Common myeloid progenitor, CD34-positive (primary cell): ENCODE results near the gene PPID. TPM values are rescaled to one million over a fixed set of nuclear protein-coding genes. Genes with fewer than 3 reads are reported as not detected.

Source experiments
- CTCF ChIA-PET: fragments of 350-600 bp; sonication (Branson Sonifier 250); formaldehyde crosslinking; loops from one replicate; lab custom pipeline; 2021; ENCODE audit warnings: antibody characterized with exemption; lab: Charles Lee
- POLR2A ChIA-PET: fragments of 350-600 bp; sonication (Branson Sonifier 250); formaldehyde crosslinking; loops from one replicate; lab custom pipeline; 2021; ENCODE audit warnings: antibody characterized with exemption; lab: Charles Lee
- DNase-seq, 3 donors: peaks; one replicate each; pipeline versions ENCODE4 v3.0.0 to v3.0.0-alpha.2; 2013
- H3K27ac ChIP-seq, 2 experiments: 1 replicate in 1 of 2; 2 replicates in 1 of 2; pipeline ENCODE4 v1.7.0; 2013; ENCODE audit warnings: inconsistent platforms in 2 of 2, low read length in 2 of 2, mild to moderate bottlenecking in 2 of 2, low read depth in 1 of 2, moderate library complexity in 1 of 2; ENCODE audit not compliant: severe bottlenecking in 2 of 2, insufficient read depth in 1 of 2, poor library complexity in 1 of 2
- H3K27me3 ChIP-seq, 5 experiments: replicated peaks in 2 of 5; 1 replicate in 3 of 5; 2 replicates in 2 of 5; pipeline versions ENCODE4 v1.6.1 to v1.7.0; 2013; ENCODE audit warnings: low read length in 4 of 5, mild to moderate bottlenecking in 2 of 5, moderate library complexity in 2 of 5, inconsistent platforms in 1 of 5; ENCODE audit not compliant: insufficient read depth in 5 of 5, control insufficient read depth in 4 of 5
- H3K36me3 ChIP-seq, 4 experiments: 1 replicate in 2 of 4; 2 replicates in 2 of 4; pipeline versions ENCODE4 v1.6.1 to v1.7.0; 2013; ENCODE audit warnings: low read length in 3 of 4, control low read depth in 1 of 4, mild to moderate bottlenecking in 1 of 4; ENCODE audit not compliant: control insufficient read depth in 4 of 4, insufficient read depth in 4 of 4
- H3K4me1 ChIP-seq, 4 experiments: 1 replicate in 3 of 4; 2 replicates in 1 of 4; pipeline versions ENCODE4 v1.6.1 to v1.7.1; 2013; ENCODE audit warnings: low read length in 3 of 4, mild to moderate bottlenecking in 3 of 4, control low read depth in 1 of 4, inconsistent platforms in 1 of 4, moderate library complexity in 1 of 4; ENCODE audit not compliant: control insufficient read depth in 4 of 4, insufficient read depth in 4 of 4; ENCODE audit errors: control extremely low read depth in 1 of 4
- H3K4me3 ChIP-seq, 7 experiments: 1 replicate in 4 of 7; 2 replicates in 3 of 7; pipeline versions ENCODE4 v1.5.1 to v1.7.0; 2013; ENCODE audit warnings: mild to moderate bottlenecking in 7 of 7, low read length in 6 of 7, moderate library complexity in 6 of 7, inconsistent platforms in 2 of 7, low read depth in 2 of 7, control low read depth in 1 of 7; ENCODE audit not compliant: insufficient read depth in 4 of 7, control insufficient read depth in 1 of 7; ENCODE audit errors: extremely low read depth in 1 of 7
- H3K9me3 ChIP-seq, 5 experiments: 1 replicate in 4 of 5; 2 replicates in 1 of 5; pipeline versions ENCODE4 v1.6.1 to v1.7.1; 2013; ENCODE audit warnings: low read length in 4 of 5, mild to moderate bottlenecking in 2 of 5, inconsistent platforms in 1 of 5, low read depth in 1 of 5, moderate library complexity in 1 of 5; ENCODE audit not compliant: control insufficient read depth in 4 of 5, insufficient read depth in 2 of 5; ENCODE audit errors: control extremely low read depth in 1 of 5
- WGBS: methylation state at CpG from one replicate; pipeline ENCODE4 v1.1.5; 2013; ENCODE audit not compliant: insufficient coverage; 5-methylcytosine and 5-hydroxymethylcytosine counted together
- polyA plus RNA-seq: library from polyadenylated mRNA; unstranded; fragments of 120-200 nt; gene quantifications from one replicate; pipeline ENCODE4 v1.2.1, GENCODE V29; 2013

The PPID gene
- 52.0 TPM for polyA plus RNA-seq

DNA sequence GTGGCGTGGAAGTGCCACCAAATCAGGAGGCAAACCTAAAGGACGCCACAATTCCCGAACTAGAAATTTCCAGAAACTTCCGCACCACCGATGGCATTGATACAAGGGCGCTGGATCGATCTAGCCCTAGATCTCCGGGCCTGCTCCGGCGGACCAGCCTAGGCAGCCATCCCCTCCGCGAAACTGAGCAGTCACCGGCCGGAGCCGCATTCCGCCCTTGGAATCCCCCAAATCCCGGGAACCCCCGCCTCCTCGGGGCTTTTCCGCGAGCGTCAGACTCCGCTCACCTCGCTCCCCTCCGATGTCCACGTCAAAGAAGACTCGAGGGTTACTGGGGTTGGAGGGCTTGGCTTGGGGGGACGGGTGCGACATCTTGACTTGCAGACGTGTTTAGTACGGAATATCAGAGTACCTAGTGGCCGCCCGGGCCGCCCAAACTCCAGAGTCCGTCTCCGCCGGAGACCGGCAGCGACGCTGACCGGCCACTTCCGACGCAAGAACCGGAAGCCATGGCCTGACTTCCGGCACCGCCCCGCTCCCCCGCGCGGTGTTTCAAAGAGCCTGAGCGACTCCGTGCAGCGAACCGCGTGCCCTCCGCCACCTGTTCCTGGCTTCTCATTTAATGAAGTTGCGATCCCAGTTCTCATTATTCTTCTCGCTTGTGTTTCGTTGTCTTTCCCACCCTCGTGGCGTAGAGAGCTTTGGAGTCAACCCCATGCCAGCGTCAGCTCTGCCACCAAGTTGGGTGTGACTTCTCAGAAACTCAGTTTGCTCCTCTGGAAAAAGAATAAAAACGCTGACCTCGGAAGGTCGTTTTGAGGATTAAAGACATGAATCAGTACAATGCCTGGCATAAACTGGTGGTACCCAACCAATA lies at the start of gene PPID:
PPID (minus strand) TSS at position 480 of the 877 bp plus-strand sequence; CDS start at position 372, 108 bp downstream.
- peaks cover 15 to 27% (median 21%) of the 10 kb centered on the region in 4 experiments for H3K36me3 ChIP-seq
- POLR2A ChIA-PET: no interaction called here
- peaks cover 4 to 15% (median 8%) of the 10 kb centered on the region in 4 experiments for H3K4me1 ChIP-seq
- no peaks in the 10 kb centered on the region for H3K9me3 ChIP-seq
- CTCF ChIA-PET: interaction anchor here (0.8 to 3.5 kb wide), 5 partner anchors 10 to 138 kb away, joined by 3 to 26 read pairs (median 6); no protein-coding TSS in a partner anchor
- H3K4me3 ChIP-seq: peak within 1 kb of the TSS; percentile 83 to 97 (median 93)
- DNase-seq: peak; percentile 66 to 89 (median 86)
- H3K27ac ChIP-seq: peak within 1 kb of the TSS; percentile 76 to 91
- no peaks in the 10 kb centered on the region for H3K27me3 ChIP-seq
- WGBS: under 1% methylated on average over 64 of the region's 65 CpGs

DNA sequence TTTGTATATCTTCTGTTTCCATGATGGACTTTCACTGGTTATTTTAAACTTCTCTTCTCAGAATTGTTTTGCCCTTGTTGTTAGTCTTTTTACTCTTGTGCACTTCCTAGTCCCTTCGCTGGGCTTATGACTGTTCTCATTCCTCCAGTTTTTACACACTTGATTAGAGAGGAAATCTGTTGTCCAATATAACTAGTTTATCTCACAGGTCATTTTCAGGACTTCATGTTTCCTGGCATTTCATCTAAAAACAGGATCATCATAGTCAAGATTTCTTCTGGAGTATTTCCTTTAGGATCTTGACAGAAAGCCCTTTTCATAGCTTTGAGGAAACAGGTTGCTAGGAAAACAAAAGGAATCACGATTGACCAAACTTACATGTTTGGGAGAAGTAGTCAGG lies 48.6 kb upstream of the PPID start:
- H3K4me1 ChIP-seq: peaks cover 18 to 48% (median 33%) of the 10 kb centered on the region in 4 experiments
- no peak overlapping the region for H3K27ac ChIP-seq
- no peaks in the 10 kb centered on the region for H3K36me3 ChIP-seq
- H3K4me3 ChIP-seq: no peak overlapping the region
- POLR2A ChIA-PET: no interaction called here
- H3K9me3 ChIP-seq: no peaks in the 10 kb centered on the region
- 88% methylated on average over 1 of the region's 2 CpGs for WGBS
- CTCF ChIA-PET: no interaction called here
- no peaks in the 10 kb centered on the region for H3K27me3 ChIP-seq
- no peak for DNase-seq

DNA sequence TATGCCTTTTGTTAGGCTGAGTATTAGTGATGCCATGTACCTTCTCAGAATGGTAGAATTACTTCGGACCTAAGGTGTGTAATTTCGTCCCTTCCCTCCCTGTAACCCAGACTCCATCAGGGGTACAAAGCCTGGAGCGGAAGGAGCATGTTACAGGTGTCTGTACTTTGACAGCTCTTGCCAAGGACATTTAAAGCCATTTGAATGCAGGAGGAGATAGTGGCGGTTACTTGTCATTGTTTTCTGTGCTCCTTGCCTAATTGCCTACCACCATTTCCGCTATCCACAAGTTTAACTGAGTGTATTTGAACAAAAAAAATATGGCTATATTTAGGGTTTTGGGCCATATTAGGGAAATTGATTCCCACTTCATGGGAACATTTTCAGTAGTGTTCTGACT lies 47.5 kb upstream of the PPID start:
- ChIA-PET POLR2A (no interaction called here), CTCF (interaction anchor here (0.7 kb wide), 1 partner anchor 18 kb away, joined by 3 read pairs; no protein-coding TSS in a partner anchor)
- no peak for DNase-seq
- Histone ChIP-seq H3K4me1 (peaks cover 18 to 50% (median 33%) of the 10 kb centered on the region in 4 experiments), H3K27me3 (no peaks in the 10 kb centered on the region), H3K36me3 (no peaks in the 10 kb centered on the region), H3K27ac (no peak overlapping the region), H3K9me3 (no peaks in the 10 kb centered on the region), H3K4me3 (peak overlapping the region in 1 of 7 experiments; percentile 90)
- WGBS: 100% methylated on average over 3 of the region's 5 CpGs

DNA sequence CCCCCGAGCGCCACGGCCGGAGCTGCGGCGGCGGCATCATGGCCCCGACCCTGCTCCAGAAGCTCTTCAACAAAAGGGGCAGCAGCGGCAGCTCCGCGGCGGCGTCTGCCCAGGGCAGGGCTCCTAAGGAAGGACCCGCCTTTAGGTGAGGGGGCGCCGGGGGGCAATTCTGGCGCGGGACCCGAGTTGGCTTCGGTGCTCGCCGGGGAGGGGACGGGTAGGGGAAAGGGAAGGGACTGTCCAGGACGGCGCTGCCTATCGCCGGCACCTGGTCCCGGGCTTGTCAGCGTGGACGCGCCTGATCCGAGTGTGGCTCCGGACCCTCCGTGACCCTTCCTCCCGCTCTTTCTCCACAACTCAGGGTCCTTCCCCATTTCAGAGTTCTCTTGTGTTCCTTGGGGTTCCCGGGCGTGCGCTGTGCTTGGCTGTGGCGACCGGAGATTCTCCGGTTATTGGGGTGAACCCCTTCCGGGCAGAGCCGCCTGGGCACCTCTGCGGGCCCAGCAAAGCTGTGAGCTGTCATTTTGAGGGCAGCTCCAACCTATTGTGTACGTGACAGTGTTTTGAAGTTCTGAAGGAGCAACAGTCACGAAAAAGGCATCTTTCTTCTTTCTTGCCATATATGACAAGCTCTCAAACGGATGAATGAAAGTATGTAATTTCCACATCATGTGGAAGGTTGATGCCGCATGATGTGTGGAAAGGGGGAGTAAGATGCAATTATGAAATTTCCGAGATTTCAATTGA lies 46.2 kb upstream of the PPID start:
- Histone ChIP-seq H3K9me3 (no peaks in the 10 kb centered on the region), H3K4me1 (peaks cover 10 to 41% (median 28%) of the 10 kb centered on the region in 4 experiments), H3K36me3 (no peaks in the 10 kb centered on the region), H3K27me3 (no peaks in the 10 kb centered on the region), H3K27ac (peak overlapping the region; percentile 36 to 79), H3K4me3 (peak overlapping the region; percentile 74 to 93 (median 88))
- 0% methylated on average over 23 of the region's 49 CpGs for WGBS
- ChIA-PET POLR2A (interaction anchor here (0.9 kb wide), 1 partner anchor 41 kb away, joined by 3 read pairs; no protein-coding TSS in a partner anchor), CTCF (interaction anchor here (1.0 to 4.0 kb wide), 6 partner anchors 9 to 82 kb away, joined by 3 to 17 read pairs (median 6); no protein-coding TSS in a partner anchor)
- peak in 2 of 3 donors; percentile 84 to 89 for DNase-seq

DNA sequence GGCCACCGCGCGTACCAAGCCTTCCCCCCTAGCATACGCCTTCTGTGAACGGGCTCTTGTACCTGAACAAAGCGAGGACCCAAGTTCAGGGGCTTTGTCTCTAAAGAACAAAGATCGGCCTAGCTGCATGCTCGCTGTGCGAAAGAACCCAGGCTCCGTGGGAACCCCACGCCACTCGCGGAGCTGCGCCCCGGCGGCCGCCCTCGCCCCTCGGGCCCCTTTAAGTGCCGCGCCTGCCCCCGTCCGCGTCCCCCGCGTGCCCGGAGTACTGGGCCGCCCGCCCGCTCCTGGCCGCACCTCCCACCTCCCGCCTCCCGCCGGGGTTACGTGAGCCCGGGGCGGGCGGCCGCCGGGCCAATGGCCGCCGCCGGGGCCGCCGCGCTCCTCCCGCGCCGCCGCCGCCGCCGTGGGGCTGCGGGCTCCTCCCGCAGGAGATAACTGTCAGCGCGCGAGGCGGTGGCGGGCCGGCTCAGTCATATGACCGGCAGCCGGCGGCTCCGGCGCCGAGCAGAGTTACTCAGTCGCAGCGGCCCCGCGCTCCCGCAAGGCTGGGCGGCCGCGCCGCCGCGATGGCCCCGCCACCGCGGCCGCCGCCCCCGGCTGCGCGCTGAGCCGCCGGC lies 45.5 kb upstream of the PPID start, which contains the start of gene FNIP2:
FNIP2 (plus strand) TSS at position 472 of the 620 bp plus-strand sequence. CDS start 187 bp downstream, outside the sequence.
- peak within 1 kb of the TSS; percentile 74 to 93 (median 88) for H3K4me3 ChIP-seq
- H3K27ac ChIP-seq: peak within 1 kb of the TSS; percentile 36 to 79
- POLR2A ChIA-PET: interaction anchor here (0.8 to 0.9 kb wide), 2 partner anchors 41 to 53 kb away, joined by 3 to 5 read pairs; no protein-coding TSS in a partner anchor
- no peaks in the 10 kb centered on the region for H3K9me3 ChIP-seq
- CTCF ChIA-PET: interaction anchor here (1.0 to 4.0 kb wide), 6 partner anchors 10 to 82 kb away, joined by 3 to 17 read pairs (median 6); no protein-coding TSS in a partner anchor
- WGBS: under 1% methylated on average over 62 of the region's 88 CpGs
- peak; percentile 75 to 87 (median 80) for DNase-seq
- H3K36me3 ChIP-seq: no peaks in the 10 kb centered on the region
- no peaks in the 10 kb centered on the region for H3K27me3 ChIP-seq
- peaks cover 10 to 41% (median 28%) of the 10 kb centered on the region in 4 experiments for H3K4me1 ChIP-seq

DNA sequence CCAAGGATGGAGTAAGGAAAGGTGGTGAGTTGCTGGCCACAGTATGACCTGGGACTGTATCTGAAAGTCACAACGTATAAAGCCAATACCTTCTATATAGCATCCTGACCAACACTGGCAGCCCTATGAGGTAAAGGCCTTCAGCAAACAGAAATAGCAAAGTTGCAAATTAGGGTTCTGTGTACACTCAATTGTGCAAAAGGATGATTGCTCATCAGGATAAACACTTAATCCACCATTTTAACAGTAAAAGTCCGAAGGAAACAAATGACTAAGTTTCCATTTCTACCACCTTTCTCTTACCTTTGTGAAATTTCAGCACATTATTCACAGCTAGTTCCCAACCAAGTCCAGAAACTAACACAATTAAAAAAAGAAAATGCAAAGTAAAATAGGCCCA lies 44.3 kb upstream of the PPID start:
- Histone ChIP-seq H3K4me3 (no peak overlapping the region), H3K36me3 (no peaks in the 10 kb centered on the region), H3K9me3 (no peaks in the 10 kb centered on the region), H3K27me3 (no peaks in the 10 kb centered on the region), H3K27ac (no peak overlapping the region), H3K4me1 (peaks cover 10 to 41% (median 28%) of the 10 kb centered on the region in 4 experiments)
- WGBS: no CpG with 5 or more reads among the region's 2 CpGs
- POLR2A ChIA-PET: no interaction called here
- DNase-seq: no peak
- CTCF ChIA-PET: interaction anchor here (0.6 to 4.0 kb wide), 4 partner anchors 12 to 400 kb away, joined by 3 to 17 read pairs (median 4); no protein-coding TSS in a partner anchor
